ENCODE results near the gene PIGU.
A peak's percentile ranks its signal among the peaks of the same experiment; 100 is the strongest.
"Not testable (repeated sequence)": the region's sequence is repeated elsewhere in the genome, so short reads cannot be mapped to it uniquely, and the experiment has no call there.

PIGU gene

GRCh38 chr20:34706302-34706875 is 29.5 kb upstream of the PIGU start:
- no peak for DNase-seq

- DNase-seq = peak in 2 of 3 experiments; percentile 46 to 71
These were observed 28.8 kb upstream of the PIGU start for GRCh38 chr20:34705397-34706301.

GRCh38 chr20:34705008-34705396 is 28.1 kb upstream of the PIGU start:
- DNase-seq = peak in 2 of 3 experiments; percentile 54 to 75

- peak; percentile 92 to 96 (median 96) for DNase-seq
These were observed 27.5 kb upstream of the PIGU start, which contains the start of gene TP53INP2 for GRCh38 chr20:34704177-34705007. TP53INP2 (plus strand) TSS chr20:34704344; CDS start chr20:34708740, 4,396 bp downstream.

GRCh38 chr20:34703424-34704176 is 26.7 kb upstream of the PIGU start:
- peak; percentile 26 to 85 (median 84) for DNase-seq

GRCh38 chr20:34703061-34703423 is 26.1 kb upstream of the PIGU start:
- peak in 1 of 3 experiments; percentile 47 for DNase-seq

DNA sequence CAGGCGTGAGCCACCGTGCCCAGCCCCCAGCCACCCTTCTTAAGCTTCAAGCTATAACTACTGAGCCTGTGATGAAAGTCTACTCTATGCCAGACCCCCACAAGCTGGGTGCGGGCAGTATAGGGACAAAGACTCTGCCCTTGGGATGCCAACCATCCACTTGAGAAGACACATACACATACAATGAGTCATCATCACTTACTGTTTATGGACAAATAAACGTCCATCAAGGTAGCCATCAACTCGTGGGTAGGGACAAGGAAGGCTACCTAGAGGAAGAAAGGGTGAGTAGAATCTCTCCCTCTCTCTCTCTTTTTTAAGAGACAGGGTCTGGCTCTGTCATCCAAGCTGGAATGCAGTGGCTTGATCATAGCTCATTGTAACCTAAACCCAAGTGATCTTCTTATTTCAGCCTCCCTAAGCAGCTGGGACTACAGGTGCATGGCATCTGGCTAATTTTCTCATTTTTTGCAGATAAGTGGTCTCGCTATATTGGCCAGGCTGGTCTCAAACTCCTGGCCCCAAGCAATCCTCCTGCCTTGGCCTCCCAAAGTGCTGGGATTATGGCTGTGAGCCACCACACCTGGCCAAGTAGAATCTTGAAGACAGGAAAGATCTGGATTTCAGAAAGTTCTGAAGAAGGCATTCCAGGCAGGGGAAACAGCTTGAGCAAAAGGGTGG is 24.7 kb upstream of the PIGU start:
- DNase-seq = no peak

- DNase-seq = peak in 1 of 3 experiments; percentile 58
These were observed 16.5 kb upstream of the PIGU start for GRCh38 chr20:34693414-34693813.

- no peak for DNase-seq
These were observed 14.9 kb upstream of the PIGU start for GRCh38 chr20:34691838-34692237.

DNA sequence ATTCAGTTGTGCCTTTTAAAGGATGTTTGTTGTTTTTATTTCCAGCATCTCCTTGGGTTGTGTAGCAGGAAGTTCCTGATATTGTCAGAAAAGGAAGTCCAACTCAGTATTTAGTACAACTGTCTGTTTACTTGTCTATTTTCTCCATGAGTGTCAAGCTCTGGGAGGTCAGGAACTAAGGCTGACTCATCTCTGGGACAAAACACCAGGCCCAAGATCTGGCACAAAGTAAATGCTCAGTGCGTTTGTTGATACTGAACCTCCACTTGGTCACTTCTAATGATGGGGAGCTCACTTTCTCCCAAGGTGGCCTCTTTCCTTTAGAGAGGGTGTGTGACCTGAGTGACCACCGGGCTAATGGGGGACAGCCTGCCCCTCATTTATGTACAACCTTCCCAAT is 12.6 kb upstream of the PIGU start:
- DNase-seq = no peak

DNA sequence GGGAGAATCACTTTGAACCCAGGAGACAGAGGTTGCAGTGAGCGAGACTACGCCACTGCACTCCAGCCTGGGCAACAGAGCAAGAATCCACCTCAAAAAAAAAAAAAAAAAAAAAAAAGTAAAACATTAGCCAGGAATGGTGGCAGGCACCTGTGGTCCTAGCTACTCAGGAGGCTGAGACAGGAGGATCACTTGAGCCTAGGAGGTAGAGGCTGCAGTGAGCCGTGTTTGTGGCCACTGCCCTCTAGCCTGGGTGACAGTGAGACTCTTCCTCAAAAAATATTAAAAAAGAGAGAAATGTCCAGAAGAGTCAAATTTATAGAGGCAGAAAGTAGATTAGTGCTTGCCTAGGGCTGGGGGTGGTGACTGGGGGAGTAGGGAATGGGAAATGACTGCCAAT is 6.8 kb upstream of the PIGU start:
- no peak for DNase-seq

DNA sequence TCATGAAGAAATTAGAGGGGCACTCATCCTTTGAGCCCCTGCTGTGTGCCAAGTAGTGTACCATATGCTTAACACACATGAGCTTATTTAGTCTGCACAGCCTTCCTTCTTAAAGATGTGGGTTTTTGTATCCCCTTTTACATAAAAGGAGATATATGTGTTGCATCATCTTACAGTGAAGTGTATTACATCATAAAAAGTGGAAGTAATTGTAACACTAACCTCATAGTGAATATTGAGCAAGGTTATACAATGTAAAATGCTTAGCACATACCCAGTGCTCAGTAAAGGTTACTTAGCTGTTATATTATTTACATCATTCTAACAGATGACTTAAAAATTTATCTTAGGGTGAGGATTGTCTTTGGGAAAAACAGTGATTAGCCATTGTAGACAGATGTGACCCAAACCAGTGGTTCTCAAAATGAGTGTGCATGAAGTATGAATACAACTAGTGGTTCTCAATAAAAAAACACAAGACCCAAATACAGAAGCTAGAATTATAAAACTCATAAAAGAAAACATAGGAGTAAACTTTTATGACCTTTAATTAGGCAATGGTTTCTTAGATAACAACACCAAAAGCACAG is 3.8 kb upstream of the PIGU start:
- DNase-seq = no peak

- no peak for DNase-seq
These were observed 775 bp downstream of the PIGU start for GRCh38 chr20:34675993-34676641.

- peak in 1 of 3 experiments; percentile 23 for DNase-seq
These were observed 1.3 kb downstream of the PIGU start for GRCh38 chr20:34675561-34675960.

GRCh38 chr20:34673412-34673811 is 3.5 kb downstream of the PIGU start:
- DNase-seq = no peak

GRCh38 chr20:34669094-34669493 is 7.8 kb downstream of the PIGU start:
- DNase-seq = no peak

GRCh38 chr20:34664751-34665150 is 12.1 kb downstream of the PIGU start:
- not testable (repeated sequence) for DNase-seq

GRCh38 chr20:34663213-34663943 is 13.5 kb downstream of the PIGU start:
- DNase-seq = no peak

GRCh38 chr20:34661811-34662210 is 15.1 kb downstream of the PIGU start:
- DNase-seq = not testable (repeated sequence)

GRCh38 chr20:34658654-34659053 is 18.2 kb downstream of the PIGU start:
- not testable (repeated sequence) for DNase-seq

Data from NCI-H1417 (cell line).